NCI-H345 treated with DMSO at 0.1 percent for 48 hours (cell line): ENCODE data around the gene RUNX1.

Experiments
- DNase-seq: peaks from one replicate; lab custom pipeline; 2025; ENCODE audit not compliant: unreplicated experiment; lab: John Stamatoyannopoulos, UW

Gene RUNX1

DNA sequence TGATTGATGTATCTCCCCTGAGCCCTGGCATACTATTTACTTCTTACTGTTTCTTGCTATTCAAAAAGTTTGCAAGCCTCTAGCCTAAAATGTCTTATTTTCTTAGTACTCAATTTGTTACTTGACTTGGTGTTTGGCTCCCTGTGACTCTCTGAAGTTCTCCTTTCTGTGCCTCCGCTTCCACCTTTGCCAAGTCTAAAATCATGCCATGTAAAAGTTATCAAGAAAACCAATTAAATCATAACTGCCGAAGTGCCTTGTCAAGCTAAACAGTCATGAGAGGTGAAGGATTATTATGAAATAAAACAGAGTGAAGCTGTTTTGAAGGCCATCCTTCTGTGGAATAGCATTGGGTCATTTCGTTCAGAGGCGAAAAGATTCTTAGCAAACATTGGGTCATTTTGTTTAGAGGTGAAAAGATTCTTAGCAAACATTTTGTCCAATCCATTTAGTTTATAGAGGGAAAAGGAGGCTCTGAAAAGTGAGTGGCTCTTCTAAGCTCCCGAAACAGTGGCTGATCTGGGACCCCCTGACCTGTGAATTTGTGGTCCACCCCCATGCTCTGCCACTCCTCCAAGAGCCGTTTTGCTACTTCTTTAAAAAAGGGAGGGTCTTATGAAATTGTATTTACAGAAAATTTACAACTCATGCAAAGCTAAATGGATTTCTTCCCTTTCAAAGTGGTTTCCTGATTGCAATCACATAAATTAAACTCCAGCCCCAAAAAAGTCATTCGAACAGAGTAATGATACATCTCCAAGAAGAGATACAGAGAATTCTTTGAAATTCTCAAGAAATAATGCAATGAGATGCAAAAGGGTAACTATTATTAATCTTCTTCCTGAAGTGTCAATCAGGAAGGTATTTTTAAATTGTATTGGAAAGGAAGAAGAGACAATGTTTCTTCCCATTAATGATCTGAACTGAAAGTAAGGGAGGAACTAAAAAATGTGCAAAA lies 141.4 kb downstream of the RUNX1 start:
- DNase-seq, result no peak

GRCh38 chr21:34906401-34906800 lies 142.7 kb downstream of the RUNX1 start:
- DNase-seq, result no peak

DNA sequence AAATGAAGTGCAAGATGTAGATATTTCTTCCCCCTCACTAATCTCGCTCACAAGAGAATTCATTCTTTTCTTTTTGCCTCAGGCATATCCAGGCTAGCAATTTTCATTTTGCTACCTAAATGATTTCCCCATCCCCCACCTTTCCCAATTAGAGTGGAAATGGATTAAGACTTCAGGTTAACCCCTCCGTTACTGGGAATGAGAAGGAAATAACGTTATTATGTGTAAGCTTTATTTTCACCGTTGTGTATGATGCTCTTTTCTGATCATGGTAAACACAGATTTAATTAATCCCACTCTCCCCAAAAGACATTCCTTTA lies 143.9 kb downstream of the RUNX1 start:
- no peak for DNase-seq

- DNase-seq, result no peak
Measured at GRCh38 chr21:34904526-34905217, 144.4 kb downstream of the RUNX1 start.

DNA sequence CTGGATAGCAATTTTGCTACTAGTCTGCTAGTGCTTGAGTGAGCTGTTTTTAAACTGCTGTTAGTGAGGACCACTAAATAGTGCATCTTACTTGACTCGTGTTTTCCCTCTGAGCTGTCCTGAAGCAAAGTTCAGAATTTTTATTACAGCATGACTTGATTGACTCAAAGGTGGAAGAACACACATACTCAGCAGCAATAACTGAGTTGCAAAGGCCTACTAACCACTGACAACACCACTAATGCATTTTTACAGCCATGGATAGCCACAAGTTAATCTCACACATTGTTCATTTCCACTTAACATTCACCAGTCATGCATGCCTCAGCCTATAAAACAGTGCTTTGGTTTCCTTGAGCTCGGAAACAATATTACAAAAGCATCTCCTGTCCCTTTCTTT lies 148.7 kb downstream of the RUNX1 start:
- no peak for DNase-seq

GRCh38 chr21:34899760-34900159 lies 149.3 kb downstream of the RUNX1 start:
- no peak for DNase-seq

DNA sequence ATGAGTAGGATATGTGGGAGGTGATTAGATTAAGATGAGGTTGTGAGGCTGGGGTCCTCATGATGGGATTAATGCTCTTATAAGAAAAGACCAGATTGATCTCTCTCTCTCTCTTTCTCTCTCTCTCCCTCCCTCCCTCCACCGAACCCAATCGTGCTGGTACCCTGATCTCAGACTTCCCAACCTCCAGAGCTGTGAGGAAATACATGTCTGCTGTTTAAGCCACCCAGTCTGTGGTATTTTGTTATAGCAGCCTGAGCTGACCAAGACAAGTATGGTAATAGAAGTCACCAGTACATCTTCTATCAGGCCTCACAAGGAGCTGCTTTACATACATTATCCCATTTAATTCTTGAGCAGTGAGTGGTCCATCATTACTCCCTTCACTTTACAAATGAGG lies 149.8 kb downstream of the RUNX1 start:
- no peak for DNase-seq

DNA sequence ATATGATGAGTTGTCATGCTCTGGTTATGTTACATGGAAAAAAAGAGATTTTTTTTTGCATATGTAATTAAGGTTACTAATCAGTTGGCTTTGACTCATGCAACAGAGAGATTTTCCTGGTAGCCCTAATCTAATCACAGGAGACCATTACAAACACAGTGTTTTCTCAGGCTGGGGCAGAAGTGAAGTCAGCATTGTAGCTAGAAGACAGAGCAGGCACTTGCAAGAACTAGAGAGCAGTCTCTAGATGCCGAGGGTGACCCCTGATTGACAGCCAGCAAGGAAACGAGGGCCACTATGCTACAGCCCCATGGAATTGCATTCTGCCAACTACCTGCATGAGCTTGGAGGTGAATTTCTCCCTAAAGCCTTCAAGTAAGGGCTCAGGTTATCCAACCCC lies 151.3 kb downstream of the RUNX1 start:
- no peak for DNase-seq

GRCh38 chr21:34894401-34894800 lies 154.7 kb downstream of the RUNX1 start:
- DNase-seq, result no peak

DNA sequence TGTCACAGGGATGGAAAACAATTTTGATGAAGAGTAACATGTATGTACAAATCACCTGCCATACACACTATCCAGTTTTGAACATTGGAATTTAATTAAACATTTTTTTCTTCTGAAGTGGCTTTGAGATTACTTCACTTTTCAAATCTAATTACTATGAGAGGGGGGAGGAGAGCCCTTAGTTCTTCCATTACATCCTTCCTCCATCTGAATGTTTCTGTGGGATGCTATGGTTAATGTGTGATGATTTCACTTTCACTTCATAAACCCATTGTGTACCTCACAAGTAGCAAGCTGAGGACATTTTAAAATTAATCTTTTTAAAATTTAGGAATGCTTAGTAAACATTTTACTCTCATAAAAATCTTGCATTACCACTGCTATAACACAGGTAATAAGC lies 156.9 kb downstream of the RUNX1 start:
- DNase-seq, result no peak

- DNase-seq, result no peak
Measured at GRCh38 chr21:34891613-34891943, 157.5 kb downstream of the RUNX1 start.

GRCh38 chr21:34890724-34891612 lies 158.1 kb downstream of the RUNX1 start:
- no peak for DNase-seq

DNA sequence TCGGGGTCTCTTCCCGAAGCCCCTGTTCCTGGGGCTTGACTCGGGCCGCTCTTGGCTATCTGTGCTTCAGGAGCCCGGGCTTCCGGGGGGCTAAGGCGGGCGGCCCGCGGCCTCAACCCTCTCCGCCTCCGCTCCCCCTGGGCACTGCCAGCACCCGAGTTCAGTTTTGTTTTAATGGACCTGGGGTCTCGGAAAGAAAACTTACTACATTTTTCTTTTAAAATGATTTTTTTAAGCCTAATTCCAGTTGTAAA lies 158.7 kb downstream of the RUNX1 start:
- DNase-seq, result no peak

GRCh38 chr21:34889676-34890469 lies 159.2 kb downstream of the RUNX1 start:
- peak; percentile 67 for DNase-seq

- DNase-seq, result peak; percentile 51
Measured at GRCh38 chr21:34889320-34889675, 159.8 kb downstream of the RUNX1 start.

DNA sequence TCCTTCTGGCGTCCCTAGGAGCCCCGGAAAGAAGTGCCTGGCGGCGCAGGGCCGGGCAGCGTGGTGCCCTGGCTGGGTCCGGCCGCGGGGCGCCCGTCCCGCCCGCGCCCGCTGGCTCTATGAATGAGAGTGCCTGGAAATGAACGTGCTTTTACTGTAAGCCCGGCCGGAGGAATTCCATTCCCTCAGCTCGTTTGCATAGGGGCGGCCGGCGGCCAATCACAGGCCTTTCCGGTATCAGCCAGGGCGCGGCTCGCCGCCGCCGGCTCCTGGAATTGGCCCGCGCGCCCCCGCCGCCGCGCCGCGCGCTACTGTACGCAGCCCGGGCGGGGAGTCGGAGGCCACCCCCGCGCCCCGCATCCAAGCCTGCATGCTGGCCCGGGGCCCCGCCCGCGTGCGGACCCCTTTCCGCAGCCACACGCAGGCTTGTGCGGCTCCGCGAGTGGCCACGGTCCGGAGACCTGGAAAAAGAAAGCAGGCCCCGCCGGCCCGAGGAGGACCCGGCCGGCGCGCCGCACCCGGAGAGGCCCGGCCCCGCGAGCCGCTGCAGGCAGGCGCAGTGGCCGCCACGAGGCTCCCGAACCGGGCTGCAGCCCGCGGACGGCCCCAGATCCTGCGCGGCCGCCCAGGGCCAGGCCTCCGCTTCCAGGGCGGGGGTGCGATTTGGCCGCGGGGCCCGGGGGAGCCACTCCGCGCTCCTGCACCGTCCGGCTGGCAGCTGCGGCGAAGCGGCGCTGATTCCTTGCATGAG lies 160.4 kb downstream of the RUNX1 start:
- peak; percentile 94 for DNase-seq

GRCh38 chr21:34887725-34888568 lies 161.2 kb downstream of the RUNX1 start:
- peak; percentile 81 for DNase-seq

- no peak for DNase-seq
Measured at GRCh38 chr21:34887105-34887442, 162.0 kb downstream of the RUNX1 start.

DNA sequence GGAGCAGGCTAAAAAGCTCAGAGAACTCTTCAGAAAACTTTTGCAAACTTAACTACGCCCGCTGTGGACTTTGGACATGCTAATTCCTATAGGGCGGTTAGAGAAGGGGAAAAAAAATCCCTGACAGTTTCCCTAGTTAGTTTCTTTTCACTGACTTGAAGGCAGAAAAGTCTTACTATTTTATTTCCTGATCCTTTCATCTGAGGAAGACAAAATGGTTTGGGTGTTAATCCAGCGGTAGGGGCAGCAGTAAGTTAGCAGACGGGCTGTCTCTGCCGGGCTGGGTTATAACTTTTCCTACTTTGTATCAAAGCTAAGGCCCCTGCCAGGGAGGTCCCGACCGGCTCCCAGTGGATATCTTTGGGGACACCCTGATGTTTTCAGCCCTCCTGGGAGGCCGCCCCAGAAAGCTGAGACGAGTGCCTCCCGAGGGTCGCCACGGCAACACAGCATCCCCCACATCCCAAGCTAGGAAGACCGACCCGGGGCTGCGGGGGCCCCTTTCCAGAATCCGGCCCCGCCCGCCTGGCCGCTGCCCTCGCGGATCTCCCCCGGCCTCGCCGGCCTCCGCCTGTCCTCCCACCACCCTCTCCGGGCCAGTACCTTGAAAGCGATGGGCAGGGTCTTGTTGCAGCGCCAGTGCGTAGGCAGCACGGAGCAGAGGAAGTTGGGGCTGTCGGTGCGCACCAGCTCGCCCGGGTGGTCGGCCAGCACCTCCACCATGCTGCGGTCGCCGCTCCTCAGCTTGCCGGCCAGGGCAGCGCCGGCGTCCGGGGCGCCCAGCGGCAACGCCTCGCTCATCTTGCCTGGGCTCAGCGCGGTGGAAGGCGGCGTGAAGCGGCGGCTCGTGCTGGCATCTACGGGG lies 162.6 kb downstream of the RUNX1 start:
- no peak for DNase-seq
